GM08714 (cell line): Measurements from ENCODE around the gene SLC12A7.

ENCODE experiments used
- H3K4me3 ChIP-seq: fragments of 200-500 bp; sonication (Bioruptor generic); 2 replicates; pipeline ENCODE4 v1.5.1; 2014; ENCODE audit warnings: mild to moderate bottlenecking, low read length, inconsistent platforms
- ZNF274 ChIP-seq: IDR thresholded peaks from 2 replicates; pipeline ENCODE4 v1.6.1; 2012; ENCODE audit warnings: mild to moderate bottlenecking, low read depth, low read length

The SLC12A7 gene

DNA sequence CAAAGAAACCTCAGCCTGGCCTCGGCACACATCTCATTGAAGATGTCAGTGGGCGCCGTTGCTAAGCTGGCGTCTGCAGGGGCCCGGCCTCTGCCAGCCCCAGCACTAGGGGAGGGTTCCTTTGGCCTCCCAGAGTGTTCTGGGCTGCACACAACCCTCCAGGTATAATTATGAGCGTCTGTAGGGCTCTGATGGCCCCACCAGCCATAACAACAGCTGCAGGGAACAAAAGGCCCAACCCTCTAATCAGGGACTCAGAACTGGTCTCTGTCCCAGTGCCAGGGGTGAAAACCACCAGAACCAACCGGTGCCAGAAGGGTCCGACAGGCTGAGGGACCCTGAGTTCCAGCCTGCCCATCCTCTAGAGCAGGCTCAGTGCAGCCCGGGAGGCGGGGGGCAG, 39.5 kb upstream of the SLC12A7 start:
- TF ChIP-seq ZNF274: no peak
- no peak overlapping the region for H3K4me3 ChIP-seq

DNA sequence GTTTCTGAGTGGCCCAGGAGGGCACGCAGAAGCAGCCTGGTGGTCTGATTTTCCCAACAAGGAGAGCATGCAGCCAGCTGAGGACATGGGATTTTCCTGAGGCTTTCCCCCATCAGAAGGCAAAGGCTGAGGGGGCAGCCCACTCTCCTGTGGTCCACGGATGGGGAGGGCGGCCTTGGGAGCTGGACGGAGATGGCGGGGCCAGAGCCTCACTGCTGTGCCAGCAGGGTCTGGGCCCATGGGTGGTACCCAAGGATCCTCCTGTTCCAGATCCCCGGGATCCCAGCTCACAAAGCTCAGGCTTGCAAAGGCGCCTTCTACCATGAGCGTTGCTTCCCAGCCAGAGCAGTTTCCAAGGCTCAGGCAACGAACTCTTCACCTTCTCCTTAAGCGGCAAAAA, 39.0 kb upstream of the SLC12A7 start:
- H3K4me3 ChIP-seq: no peak overlapping the region
- TF ChIP-seq ZNF274: no peak

DNA sequence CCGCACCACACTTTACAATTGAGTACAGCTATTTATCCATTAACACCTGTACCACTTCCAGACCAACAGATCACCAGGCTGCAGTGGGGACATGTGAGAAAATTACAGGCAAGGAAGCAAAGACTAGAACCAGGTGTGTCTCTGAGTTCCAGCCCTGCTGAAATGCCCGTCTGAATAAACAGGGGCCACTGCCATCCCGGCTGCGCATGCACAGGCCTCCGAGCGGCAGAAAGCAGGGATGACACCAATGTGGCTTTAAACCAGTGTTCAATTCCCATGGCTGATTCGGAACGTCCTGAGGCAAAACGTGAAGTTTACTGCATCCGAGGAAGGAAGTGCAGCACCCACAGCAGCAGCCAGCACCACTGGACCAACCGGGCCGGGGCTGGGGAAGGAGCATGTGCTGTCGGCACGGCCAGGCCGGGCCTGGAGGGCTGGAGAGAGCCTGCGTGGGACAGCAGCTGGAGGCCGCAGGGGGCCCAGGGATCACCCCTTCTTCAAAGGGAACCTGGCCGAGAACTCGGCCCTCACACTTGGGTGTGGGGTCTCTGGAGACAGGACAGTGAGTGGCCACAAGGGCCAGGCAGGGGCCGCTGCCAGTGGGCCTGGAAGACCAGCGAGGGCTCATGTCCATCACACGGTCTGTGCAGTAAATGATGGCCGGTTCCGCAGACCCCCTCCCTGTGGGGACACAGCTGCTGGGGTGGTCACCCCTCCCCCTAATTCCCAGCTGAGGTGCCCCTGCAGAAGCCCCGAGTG, 33.0 kb upstream of the SLC12A7 start:
- no peak for TF ChIP-seq ZNF274
- H3K4me3 ChIP-seq: no peak overlapping the region

- no peak for TF ChIP-seq ZNF274
These were observed 32.2 kb upstream of the SLC12A7 start for GRCh38 chr5:1144089-1144488.

GRCh38 chr5:1143670-1143951, 31.7 kb upstream of the SLC12A7 start:
- no peak for TF ChIP-seq ZNF274
- H3K4me3 ChIP-seq: no peak overlapping the region

More at GRCh38 chr5:1144089-1144488, 32.2 kb upstream of the SLC12A7 start:
- H3K4me3 ChIP-seq: no peak overlapping the region

DNA sequence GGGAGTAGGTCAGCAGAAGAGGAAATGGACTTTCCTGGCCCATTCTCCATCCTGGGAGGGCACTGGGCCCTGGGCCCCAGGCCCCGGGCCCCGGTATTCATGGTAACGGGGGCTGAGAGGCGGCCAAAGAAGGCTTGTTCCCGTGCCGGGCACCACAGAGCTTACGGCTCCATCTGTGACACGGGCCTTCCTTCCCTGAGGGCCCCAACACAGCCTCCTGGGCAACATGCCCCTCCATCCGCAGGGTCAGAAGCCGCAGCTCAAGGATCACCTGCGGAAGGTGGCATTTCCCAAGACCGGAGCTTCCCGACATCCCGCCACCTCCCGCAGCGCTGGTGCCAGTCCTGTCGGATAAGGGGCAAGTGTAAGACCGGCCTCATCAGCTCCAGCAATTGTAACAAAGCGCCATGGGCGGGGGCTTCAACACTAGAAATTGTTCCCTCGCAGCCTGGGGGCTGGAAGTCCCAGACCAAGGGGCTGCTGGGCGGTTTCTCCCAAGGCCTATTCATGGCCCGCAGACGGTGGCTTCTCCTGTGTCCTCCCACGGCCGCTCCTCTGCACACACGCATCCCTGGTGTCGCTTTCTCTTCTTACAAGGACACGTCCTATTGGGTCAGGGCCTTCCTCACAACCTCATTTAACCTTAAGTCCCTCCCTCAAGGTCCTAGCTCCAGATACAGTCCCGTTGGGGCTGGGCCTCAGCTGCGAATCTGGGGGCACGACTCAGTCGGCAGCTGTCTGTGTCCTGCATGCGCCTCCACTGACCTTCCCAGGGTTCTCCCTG, 31.2 kb upstream of the SLC12A7 start:
- no peak for TF ChIP-seq ZNF274
- no peak overlapping the region for H3K4me3 ChIP-seq

DNA sequence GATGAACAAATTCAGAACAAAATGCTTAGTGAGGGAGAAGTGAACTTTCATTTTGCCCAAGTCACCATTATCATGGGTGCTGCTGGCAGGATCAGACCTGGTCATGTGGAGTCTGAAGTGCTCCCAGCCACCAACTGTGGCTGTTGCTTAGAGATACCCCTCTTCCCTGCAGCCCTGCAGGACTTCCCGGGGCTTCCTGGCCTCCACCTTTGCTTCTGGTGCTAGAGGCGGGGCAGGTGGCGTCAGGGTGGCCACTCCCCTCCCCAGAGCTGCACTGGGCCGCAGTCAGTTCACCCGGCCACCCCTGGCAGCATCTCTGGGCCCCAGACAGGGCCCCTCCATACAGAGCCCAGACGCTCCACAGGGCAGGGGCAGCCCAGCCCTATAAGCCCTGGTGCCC, 30.0 kb upstream of the SLC12A7 start:
- no peak overlapping the region for H3K4me3 ChIP-seq
- TF ChIP-seq ZNF274: no peak

- no peak for TF ChIP-seq ZNF274
These were observed 28.9 kb upstream of the SLC12A7 start for GRCh38 chr5:1140818-1141189.

DNA sequence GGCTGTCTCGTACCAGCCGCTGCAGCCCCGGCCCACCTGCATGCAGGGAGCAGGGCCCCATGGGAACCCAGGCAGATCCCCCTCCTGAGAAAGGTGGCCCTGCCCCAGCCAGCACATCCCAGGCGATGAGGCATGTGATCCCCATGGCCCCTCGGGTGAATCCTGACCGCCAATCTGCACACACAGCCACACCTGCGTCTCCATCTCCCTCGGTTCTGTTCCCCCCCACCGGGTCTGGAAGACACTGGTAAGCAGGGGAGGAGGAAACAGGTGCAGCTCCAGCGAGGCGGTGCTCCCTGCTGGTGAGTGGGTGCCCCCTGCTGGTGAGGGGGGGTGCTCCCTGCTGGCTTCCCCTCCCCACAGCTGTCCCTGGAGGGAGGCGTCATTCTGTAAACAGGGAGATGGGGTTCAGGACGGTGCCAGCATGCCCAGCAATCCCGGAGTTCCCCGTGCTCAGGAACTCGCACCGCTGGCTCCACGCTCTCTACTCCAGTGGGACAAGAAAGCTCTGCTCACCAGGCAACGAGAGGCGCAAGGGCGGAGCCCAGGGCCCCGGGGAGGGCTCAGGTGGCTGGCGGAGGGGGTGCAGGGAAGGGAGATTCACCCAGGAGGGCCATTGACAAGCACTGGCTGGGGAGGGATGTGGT, 28.4 kb upstream of the SLC12A7 start:
- no peak for TF ChIP-seq ZNF274
- H3K4me3 ChIP-seq: no peak overlapping the region

More at GRCh38 chr5:1140818-1141189, 28.9 kb upstream of the SLC12A7 start:
- H3K4me3 ChIP-seq: no peak overlapping the region

GRCh38 chr5:1139331-1140170, 27.7 kb upstream of the SLC12A7 start:
- no peak for TF ChIP-seq ZNF274
- H3K4me3 ChIP-seq: no peak overlapping the region

DNA sequence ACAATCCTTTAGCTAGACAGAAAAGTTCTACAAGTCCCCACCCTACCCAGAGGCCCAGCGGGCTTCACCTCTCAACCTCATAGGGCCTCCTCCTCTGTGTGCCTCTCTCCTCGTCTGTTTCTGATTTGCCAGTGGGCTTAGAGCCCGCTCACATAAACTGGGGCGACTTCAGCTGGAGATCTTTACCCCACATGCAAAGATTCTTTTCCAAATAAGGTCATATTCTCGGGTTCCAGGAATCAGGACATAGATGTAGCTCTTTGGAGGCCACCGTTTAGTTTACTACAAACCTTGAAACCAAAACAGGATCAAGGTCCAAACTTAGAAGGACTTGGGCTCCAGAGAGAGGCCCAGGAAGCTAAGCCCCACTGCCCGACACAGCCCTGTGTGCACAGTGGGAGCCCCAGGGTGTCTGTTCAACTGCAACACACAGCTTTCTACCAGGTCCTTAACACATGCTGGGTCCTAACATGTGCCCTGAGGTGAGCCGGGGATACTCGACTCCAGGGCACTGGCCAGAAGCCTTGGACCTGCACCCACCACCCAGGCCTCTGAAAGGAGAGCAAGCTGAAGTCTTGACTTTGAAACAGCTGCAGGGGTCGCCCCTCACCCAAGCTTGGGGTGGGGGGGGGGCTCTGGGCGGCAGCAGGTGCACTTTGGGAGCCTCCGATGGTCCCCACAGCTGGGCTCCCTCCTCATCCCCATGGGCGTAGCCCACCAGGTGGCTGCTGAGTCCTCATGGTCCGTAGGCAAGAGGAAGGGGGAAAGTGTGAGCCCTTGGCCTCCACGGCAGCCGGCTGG, 26.8 kb upstream of the SLC12A7 start:
- TF ChIP-seq ZNF274: no peak
- no peak overlapping the region for H3K4me3 ChIP-seq

- no peak for TF ChIP-seq ZNF274
- no peak overlapping the region for H3K4me3 ChIP-seq
These were observed 25.9 kb upstream of the SLC12A7 start for GRCh38 chr5:1137567-1138444.
